ENCODE data around the gene ATRIP.

- no peak for TF ChIP-seq CTCF (IDR thresholded peaks at IDR 0.05; ENCODE audit: low read depth, low read length)
- TF ChIP-seq POLR2A (IDR thresholded peaks at IDR 0.05; ENCODE audit: extremely low read depth, insufficient read length): no peak
These were observed 30.0 kb upstream of the ATRIP start for GRCh38 chr3:48416546-48416945.

Data from NB4 (cell line).